AG08396 (cell line): ENCODE data around the gene MBD3L2.
"Not testable (repeated sequence)": the region's sequence is repeated elsewhere in the genome, so short reads cannot be mapped to it uniquely, and the experiment has no call there.

Experiments
- DNase-seq: peaks from one replicate; pipeline ENCODE4 v3.0.0; 2012; ENCODE audit warnings: low spot score, mixed read lengths

The MBD3L2 gene

DNA sequence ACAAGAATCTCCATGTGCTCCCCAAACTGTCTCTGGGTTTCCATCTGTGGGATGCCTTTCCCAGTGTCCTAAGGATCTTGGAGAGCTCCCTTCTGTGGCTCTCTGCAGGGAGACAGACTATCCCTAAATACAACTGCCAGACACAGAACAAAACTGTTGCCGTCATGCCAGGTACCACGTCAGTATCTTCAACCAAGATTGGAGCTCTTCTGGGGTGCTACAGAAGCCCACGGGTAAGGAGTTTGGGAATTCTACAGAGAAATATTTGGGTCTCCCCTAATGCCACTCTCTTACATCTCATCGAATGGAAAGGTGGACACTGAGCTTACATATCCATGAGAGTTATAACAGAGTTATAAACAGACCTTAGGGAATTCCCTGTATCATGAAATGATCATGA is 14.2 kb downstream of the MBD3L2 start:
- DNase-seq: no peak

DNA sequence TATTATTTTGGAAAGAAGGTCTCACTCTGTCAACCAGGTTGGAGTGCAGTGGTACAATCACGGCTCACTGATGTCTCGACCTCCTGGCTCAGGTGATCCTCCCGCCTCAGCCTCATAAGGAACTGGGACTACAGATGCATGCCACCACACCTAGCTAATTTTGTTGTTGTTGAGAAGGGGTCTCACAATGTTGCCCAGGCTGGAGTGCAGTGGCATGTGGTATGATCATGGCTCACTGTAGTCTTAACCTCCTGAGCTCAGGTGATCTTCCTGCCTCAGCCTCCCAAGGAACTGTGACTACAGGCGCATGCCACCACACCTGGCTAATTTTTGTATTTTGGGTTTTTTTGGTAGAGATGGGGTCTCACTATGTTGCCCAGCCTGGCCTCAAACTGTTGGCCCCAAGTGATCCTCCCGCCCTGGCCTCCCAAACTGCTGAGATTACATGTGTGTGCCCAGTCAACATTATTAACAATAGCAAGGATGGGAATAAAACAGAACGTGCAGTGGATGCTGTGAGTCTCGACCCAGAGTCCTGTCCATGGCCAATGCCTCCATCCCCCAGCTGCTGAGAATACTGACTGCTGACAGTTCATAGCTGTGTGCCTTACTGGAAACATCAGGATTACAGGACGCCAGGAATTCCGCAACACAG is 14.8 kb downstream of the MBD3L2 start:
- DNase-seq: no peak

DNA sequence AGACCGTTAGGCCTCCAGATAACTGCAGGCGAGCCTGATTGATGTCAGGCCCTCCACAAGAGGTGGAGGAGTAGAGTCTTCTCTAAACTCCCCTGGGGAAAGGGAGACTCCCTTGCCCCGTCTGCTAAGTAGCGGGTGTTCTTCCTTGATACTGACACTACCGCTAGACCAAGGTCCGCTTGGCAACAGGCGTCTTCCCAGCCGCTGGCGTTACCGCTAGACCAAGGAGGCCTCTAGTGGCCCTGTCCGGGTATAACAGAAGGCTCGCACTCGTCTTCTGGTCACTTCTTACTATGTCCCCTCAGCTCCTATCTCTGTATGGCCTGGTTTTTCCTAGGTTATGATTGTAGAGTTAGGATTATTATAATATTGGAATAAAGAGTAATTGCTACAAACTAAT is 18.0 kb downstream of the MBD3L2 start:
- DNase-seq: not testable (repeated sequence)

DNA sequence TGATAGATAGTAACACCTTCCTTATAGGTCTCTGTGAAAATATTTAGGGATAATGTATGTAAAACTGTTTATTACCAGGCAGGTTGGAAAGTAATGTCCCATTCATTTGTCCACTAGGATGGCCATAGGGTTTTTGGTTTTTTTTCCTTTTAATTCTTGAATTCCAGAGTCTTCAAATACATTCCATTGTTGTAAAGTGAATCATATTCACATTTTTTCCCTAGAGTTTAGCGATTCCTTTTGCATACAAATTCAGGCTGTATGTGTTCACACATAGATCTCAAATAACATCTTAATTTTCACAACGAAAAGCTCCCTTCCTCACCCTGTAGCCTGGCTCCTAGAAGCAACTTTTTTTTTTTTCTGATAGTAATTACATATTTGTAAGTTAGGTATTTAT is 18.6 kb downstream of the MBD3L2 start:
- DNase-seq: peak; percentile 23

DNA sequence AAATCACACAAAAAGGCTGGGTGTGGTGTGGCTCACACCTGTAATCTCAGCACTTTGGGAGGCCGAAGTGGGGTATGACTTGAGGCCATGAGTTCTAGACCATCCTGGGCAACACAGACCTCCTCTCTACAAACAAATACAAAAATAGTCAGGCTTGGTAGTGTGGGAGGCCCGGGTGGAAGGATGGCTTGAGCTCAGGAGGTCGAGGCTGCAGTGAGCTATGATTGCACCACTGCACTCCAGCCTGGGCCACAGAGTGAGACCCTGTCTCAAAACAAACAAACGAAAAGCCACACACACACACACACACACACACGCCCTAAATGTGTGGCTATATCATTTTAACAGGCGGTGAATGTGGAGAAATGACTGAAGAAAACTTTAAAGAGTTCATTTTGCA is 19.5 kb downstream of the MBD3L2 start:
- no peak for DNase-seq

DNA sequence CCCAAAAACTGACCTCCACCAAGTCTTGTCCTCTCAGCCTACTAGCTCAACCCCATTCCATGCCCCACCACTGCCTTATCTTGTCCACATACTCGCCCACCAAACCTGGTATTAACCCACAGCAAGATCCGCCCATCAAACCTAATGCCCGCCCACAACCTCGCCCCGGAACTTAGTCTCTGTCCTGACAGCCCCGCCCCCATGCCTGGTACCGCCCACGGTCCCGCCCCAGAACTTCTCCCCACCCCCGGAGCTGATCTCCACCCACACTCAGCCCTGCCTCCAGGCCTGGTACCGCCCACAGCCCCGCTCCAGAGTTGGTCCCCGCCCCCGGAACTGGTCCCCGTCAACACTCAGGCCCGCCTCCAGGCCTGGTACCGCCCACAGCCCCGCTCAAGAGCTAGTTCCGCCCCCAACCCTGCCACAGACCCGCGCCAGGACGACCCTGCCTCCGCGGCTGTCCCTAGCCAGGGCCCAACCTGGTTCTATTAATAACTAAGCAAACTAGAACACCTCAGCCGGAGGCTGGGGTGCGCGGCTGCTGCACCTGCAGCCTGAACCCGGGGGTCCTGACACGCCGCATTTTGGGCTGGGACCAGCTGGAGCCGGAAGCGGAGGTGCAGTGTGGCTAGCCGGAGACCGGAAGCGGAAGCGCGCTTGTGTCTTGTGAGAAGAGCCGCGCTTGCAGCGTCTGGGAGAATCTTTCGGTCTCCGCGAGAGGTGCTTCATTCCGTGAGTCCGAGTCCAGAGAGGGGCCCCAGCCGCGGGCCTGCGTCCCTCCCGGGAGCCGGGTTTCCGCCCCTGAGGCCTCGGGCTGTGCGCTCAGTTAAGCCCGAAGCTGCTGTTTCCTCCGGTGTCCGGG is 20.2 kb downstream of the MBD3L2 start, which contains the start of gene ZNF557:
Gene ZNF557, plus strand, starts transcription at position 662 of the 862 bp plus-strand sequence. CDS start 5,372 bp downstream, outside the sequence.
- DNase-seq: peak; percentile 97

DNA sequence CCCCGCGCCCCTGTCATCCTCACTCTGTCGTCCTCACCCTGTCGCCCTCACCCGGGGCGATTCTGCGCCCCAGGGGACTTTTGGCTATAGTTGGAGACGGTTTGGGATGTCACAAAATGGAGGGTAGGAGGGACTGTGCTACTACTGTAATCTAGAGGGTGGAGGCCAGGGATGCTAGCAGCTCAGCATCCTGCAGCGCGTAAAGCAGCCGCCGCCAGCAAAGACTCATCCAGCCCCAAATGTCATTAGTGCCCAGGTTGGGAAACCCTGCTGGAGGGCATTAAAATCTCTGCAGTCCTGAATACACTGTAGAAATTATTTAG is 20.7 kb downstream of the MBD3L2 start:
- DNase-seq: no peak

DNA sequence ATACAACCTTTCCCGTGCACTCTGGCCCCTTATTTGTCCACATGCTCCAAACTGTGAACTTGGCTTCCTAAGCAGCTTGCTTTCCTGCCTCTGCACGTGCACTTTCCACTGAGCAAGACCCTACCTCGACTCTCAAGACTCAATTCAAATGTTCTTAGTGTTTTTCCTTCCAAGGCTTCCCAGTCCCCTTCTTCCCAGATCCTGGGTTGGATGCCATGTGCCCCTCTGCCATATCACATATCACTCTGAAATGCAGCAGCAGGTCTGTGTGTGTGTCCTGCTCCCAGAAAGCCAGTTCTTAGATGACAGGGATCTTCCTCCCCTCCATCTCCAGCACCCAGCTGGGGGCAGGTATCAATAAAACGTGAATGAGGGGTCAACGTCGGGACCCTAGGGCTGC is 23.4 kb downstream of the MBD3L2 start:
- no peak for DNase-seq

DNA sequence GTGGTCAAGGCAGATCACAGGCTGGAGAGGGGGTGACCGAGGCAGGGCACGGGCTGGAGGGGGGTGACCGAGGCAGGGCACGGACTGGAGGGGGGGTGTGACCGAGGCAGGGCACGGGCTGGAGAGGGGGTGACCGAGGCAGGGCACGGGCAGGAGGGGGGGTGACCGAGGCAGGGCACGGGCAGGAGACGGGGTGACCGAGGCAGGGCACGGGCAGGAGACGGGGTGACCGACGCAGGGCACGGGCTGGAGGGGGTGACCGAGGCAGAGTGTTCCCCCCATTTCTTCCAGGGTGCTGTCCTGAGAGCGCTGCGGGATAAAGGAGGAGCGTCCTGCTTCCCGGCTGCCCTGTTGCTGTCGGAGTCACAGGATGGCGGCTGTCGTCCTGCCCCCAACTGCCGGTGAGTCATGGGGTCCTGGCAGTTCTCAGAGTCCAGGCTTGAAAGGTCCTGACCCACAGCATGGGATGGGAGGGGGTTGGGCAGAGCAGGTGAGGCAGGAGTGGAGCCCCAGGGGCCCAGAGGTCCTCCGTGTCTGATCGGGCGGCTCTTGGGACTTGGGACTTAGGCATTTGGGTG is 25.7 kb downstream of the MBD3L2 start:
- DNase-seq: no peak

DNA sequence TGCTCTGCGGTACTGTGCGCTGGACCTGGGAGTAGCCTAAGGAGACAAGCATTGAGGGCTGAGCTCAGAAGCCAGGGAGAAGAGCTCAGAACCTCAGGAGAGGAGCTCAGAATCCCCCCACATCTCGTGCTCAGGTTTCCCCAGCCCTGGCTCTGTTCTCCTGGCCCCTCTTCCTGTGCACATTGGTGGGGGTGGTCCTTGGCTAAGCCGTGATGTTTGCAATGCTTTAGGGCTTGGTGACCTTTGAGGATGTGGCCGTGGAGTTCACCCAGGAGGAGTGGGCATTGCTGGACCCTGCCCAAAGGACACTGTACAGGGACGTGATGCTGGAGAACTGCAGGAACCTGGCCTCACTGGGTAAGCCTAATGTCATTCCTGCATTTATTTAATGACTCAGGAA is 27.0 kb downstream of the MBD3L2 start:
- DNase-seq: no peak

DNA sequence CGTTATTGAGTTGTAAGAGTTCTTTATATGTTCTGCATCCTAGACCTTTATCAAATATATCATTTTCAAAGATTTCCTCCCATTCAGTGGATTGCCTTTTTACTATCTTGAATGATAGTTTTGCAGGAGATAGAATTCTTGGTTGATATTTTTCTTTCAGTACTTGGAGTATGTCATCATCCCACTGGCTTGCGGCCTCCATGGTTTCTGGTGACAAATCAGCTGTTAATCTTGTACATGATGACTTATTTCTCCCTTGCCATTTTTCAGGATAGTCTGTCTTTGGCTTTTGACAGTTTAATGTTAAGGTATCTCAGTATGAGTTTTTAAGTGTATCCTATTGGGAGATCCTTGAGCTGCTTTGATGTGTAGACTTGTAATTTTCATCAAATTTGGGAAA is 28.9 kb downstream of the MBD3L2 start:
- no peak for DNase-seq

DNA sequence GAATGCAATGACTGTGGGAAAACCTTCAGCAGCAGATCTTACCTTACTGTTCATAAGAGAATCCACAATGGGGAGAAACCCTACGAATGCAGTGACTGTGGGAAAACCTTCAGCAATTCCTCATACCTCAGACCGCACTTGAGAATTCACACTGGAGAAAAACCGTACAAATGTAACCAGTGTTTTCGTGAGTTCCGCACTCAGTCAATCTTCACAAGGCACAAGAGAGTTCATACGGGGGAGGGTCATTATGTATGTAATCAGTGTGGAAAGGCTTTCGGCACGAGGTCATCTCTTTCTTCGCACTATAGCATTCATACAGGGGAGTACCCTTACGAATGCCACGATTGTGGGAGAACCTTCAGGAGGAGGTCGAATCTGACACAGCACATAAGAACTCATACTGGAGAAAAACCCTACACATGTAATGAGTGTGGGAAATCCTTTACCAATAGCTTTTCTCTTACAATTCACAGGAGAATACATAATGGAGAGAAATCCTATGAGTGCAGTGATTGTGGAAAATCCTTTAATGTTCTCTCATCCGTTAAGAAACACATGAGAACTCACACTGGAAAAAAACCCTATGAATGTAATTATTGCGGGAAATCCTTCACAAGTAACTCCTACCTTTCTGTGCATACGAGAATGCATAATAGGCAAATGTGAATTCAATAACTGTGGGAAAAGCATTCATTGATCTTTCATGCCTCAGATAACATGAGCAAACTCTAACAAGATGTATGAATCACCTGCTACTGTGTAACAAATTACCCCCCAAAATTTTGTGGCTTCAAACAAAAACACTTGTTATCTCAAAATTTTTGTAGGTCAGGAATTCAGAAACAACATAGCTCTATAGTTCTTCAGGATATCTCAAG is 34.2 kb downstream of the MBD3L2 start:
- no peak for DNase-seq

DNA sequence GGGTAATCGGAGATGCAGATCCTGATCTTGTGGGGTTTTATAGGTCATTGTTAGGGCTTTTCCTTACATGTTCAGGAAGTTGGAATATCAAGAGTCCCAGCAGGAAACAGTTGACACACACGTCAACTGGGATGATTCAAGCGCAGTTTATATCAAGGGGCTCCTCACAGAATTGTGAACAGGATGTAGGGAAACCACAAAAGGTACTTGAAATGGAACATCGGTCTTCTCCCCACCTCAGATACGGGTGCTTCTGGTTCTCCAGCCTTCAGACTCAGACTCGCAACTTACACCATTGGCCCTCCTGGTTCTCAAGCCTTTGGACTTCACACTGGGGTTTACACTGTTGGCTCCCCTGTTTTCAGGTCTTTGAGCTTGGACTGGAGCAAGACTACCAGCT is 39.9 kb downstream of the MBD3L2 start:
- DNase-seq: no peak

DNA sequence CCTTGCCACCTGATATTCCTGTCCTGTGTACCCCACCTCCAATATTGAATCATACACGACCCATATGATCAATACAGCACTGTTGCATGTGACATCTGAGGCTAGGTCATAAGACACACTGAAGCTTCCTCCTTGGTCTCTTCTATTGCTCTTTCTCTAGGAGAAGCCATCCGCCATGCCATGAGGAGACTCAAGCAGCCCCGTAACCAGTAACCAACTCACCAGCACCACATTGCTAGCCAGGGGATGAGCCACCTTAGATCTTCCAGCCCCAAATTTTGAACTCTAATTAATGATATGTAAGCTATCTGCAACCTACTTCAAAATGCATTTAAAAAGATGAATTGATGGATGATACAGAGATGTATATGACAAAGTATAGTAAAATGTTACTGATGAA is 49.0 kb downstream of the MBD3L2 start:
- no peak for DNase-seq

DNA sequence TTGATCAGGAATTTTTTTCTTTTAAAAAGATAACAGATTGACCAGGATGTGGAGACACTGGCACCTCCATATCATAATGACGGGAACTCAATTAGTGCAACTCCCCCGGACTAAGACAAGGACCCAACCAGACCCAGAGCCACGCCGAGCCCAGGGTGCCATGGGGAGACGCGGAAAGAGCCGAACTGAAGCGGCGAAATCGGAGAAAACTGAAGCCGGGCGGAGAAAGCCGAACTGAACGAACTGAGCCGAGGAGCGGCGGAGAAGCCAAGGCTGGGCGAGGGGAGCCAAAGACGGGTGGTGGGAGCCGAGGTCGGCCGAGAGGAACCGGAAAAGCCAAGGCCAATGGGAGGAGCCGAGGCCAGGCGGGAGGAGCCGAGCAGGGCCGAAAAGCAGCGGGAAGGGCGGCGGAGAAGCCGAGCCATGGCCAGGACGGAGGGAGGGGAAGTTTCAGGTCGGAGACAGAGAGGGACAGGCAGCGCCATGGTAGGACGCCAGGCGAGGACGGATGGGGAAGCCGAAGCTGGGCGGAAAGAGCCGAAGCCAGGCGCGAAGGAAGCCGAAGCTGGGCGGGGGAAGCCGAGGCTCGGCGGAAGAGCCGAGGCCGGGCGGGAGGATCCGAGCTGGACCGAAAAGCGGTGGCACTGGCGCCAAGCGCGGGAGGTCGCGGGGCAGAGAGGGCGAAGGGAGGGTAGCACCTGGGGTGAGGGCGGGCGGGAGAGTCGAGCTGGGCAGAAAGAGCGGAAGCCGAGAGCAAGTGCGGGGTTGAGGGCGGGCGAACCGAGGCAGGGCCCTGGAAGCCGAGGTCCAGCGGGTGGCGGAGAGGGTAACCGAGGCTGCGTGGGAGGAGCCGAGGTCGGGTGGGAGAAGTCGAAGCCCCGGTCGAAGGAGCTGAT is 49.8 kb downstream of the MBD3L2 start:
- peak; percentile 95 for DNase-seq

DNA sequence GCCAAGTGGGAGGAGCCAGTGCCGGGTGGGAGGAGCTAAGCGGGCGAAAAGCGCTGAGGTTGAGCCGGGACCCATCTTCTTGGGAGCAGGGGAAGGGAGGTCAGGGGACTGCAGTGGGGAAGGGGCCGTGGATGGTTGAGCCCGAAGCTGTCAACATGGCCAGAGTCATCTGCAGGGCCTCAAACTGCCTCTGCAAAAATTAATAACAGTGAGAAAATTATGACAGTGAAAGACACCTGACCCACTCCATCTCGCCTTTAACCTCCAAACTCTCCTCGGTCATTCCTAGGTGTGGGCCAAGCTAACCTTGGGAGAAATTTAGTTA is 50.4 kb downstream of the MBD3L2 start:
- DNase-seq: no peak
